Measurements from ENCODE around the gene LPAR5. TPM values are rescaled to one million over a fixed set of nuclear protein-coding genes. Genes with fewer than 3 reads are reported as not detected.
"Not testable (repeated sequence)": the region's sequence is repeated elsewhere in the genome, so short reads cannot be mapped to it uniquely, and the experiment has no call there.

The LPAR5 gene
- total RNA-seq, 1 donor from 2014 or later: 0.41 TPM

- FAIRE-seq (no peak), DNase-seq (ENCODE audit: low spot score in 2 of 2) (no peak)
These were observed 27.0 kb downstream of the LPAR5 start for GRCh38 chr12:6608592-6609281.

- peak; percentile 39 to 66 for DNase-seq (ENCODE audit: low spot score in 2 of 2)
- FAIRE-seq: no peak
These were observed 27.8 kb downstream of the LPAR5 start for GRCh38 chr12:6607751-6608591.

- no peak for FAIRE-seq
- peak; percentile 76 for DNase-seq (ENCODE audit: low spot score in 2 of 2)
These were observed 29.2 kb downstream of the LPAR5 start for GRCh38 chr12:6606331-6607131.

GRCh38 chr12:6605421-6606330, 30.1 kb downstream of the LPAR5 start:
- no peak for DNase-seq (ENCODE audit: low spot score in 2 of 2)
- no peak for FAIRE-seq

- FAIRE-seq: no peak
These were observed 31.3 kb downstream of the LPAR5 start for GRCh38 chr12:6604259-6605029.

GRCh38 chr12:6603095-6603567, 32.6 kb downstream of the LPAR5 start:
- no peak for FAIRE-seq

More at GRCh38 chr12:6604259-6605029, 31.3 kb downstream of the LPAR5 start:
- no peak for DNase-seq (ENCODE audit: low spot score in 2 of 2)

GRCh38 chr12:6602526-6602925, 33.2 kb downstream of the LPAR5 start:
- FAIRE-seq (no peak), DNase-seq (ENCODE audit: low spot score in 2 of 2) (no peak)

More at GRCh38 chr12:6603095-6603567, 32.6 kb downstream of the LPAR5 start:
- peak in 1 of 2 donors; percentile 47 for DNase-seq (ENCODE audit: low spot score in 2 of 2)

- FAIRE-seq; DNase-seq (ENCODE audit: low spot score in 2 of 2): not testable (repeated sequence)
These were observed 40.1 kb downstream of the LPAR5 start for GRCh38 chr12:6595673-6596072.

GRCh38 chr12:6592087-6592486, 43.7 kb downstream of the LPAR5 start:
- DNase-seq (ENCODE audit: low spot score in 2 of 2) (no peak), FAIRE-seq (no peak)

- not testable (repeated sequence) for DNase-seq (ENCODE audit: low spot score in 2 of 2)
These were observed 49.2 kb downstream of the LPAR5 start for GRCh38 chr12:6586569-6586968.

GRCh38 chr12:6584293-6584692, 51.5 kb downstream of the LPAR5 start:
- no peak for FAIRE-seq
- no peak for DNase-seq (ENCODE audit: low spot score in 2 of 2)

More at GRCh38 chr12:6586569-6586968, 49.2 kb downstream of the LPAR5 start:
- not testable (repeated sequence) for FAIRE-seq

- FAIRE-seq: no peak
- no peak for DNase-seq (ENCODE audit: low spot score in 2 of 2)
These were observed 52.8 kb downstream of the LPAR5 start for GRCh38 chr12:6582959-6583358.

- no peak for DNase-seq (ENCODE audit: low spot score in 2 of 2)
- no peak for FAIRE-seq
These were observed 53.6 kb downstream of the LPAR5 start for GRCh38 chr12:6582196-6582595.

- FAIRE-seq: no peak
- no peak for DNase-seq (ENCODE audit: low spot score in 2 of 2)
These were observed 60.1 kb downstream of the LPAR5 start for GRCh38 chr12:6575648-6576047.

GRCh38 chr12:6574576-6575295, 61.0 kb downstream of the LPAR5 start:
- DNase-seq (ENCODE audit: low spot score in 2 of 2) (no peak), FAIRE-seq (no peak)

GRCh38 chr12:6573001-6573400, 62.8 kb downstream of the LPAR5 start:
- FAIRE-seq: no peak
- DNase-seq (ENCODE audit: low spot score in 2 of 2): no peak

GRCh38 chr12:6570264-6570887, 65.4 kb downstream of the LPAR5 start:
- FAIRE-seq: no peak
- DNase-seq (ENCODE audit: low spot score in 2 of 2): no peak

GRCh38 chr12:6569786-6570185, 66.0 kb downstream of the LPAR5 start:
- DNase-seq (ENCODE audit: low spot score in 2 of 2) (no peak), FAIRE-seq (no peak)
